Measurements from ENCODE around the gene OPRL1. TPM values are rescaled to one million over a fixed set of nuclear protein-coding genes. Genes with fewer than 3 reads are reported as not detected.

The OPRL1 gene
- total RNA-seq, 3 donors from 2014 or later: 0.26 to 0.76 (median 0.39) TPM

DNA sequence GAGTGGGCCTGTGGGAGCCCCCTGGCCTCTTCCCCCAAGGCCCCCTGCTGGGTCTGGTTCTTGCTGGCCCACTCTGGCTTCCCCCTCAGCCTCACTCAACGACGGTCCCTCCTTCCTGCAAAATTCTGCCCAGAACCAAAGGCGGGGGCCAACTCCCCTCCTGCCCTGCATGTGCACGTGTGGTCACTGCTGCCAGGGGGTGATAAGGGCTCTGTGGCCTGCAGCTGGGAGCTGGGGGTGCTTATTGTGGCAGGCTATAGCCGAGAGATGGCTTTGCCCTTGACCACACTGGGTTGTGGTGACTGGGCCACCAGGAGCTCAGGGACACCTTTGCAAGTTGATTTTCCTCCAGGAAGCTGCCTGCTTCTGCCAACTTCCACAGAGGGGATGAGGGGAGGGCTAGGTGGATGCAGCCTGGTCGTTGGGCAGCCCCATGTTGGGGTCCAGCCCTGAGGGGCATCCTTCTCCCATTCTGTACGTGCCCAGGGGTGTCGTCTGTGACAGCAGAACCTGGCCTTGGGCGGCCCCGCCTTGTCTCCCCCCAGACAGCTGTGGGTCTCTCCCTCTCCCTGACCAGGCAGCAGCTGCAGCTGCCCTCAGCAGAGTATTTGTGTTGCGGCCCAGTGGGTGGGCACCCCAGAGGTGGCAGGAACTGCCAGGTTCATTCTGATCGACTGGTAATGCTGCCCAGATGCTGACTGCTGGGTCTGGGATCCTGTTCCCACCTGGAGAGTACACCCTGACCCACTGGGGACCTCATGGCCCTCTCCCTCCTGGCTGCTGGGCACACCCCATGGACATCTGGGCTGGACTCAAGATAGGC lies 11.3 kb upstream of the OPRL1 start:
- ATAC-seq (no peak), DNase-seq (no peak)
- no peak for TF ChIP-seq CTCF (IDR thresholded peaks at IDR 0.05)
- Histone ChIP-seq H3K9me3 (no peaks in the 10 kb centered on the region), H3K4me1 (ENCODE audit: low read depth) (no peaks in the 10 kb centered on the region), H3K36me3 (ENCODE audit: low read depth) (no peaks in the 10 kb centered on the region), H3K4me3 (no peak overlapping the region)
- intact Hi-C loops (cut with DNase I, micrococcal nuclease): no loop called here

DNA sequence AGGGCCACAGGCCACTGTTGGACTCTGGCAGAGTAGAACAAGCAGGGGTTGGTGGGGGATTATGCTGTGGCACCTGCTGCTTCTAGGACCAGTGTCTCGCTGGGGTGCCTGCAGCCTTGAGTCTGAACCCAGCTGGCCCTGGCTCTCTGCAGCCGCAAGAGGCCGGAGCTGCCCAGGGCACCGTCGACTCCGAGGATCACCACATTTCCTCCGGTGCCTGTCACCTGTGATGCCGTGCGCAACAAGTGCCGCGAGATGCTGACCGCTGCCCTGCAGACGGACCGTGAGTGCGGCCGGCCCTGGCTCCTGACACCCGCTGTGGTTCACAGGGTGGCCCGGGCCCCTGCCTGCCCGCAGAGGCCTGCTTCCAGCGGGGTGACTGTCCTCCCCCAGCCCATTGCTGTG lies 10.7 kb upstream of the OPRL1 start:
- TF ChIP-seq CTCF (IDR thresholded peaks at IDR 0.05): no peak
- H3K36me3 ChIP-seq (ENCODE audit: low read depth): no peaks in the 10 kb centered on the region
- H3K4me3 ChIP-seq: no peak overlapping the region
- intact Hi-C loops (cut with DNase I, micrococcal nuclease): no loop called here
- no peaks in the 10 kb centered on the region for H3K9me3 ChIP-seq
- no peak for ATAC-seq
- no peaks in the 10 kb centered on the region for H3K4me1 ChIP-seq (ENCODE audit: low read depth)
- DNase-seq: no peak

GRCh38 chr20:64069614-64070243 lies 10.2 kb upstream of the OPRL1 start:
- intact Hi-C loops (cut with DNase I, micrococcal nuclease): no loop called here
- Histone ChIP-seq H3K4me3 (no peak overlapping the region), H3K4me1 (ENCODE audit: low read depth) (no peaks in the 10 kb centered on the region), H3K9me3 (no peaks in the 10 kb centered on the region), H3K36me3 (ENCODE audit: low read depth) (no peaks in the 10 kb centered on the region)
- peak; percentile 49 for TF ChIP-seq CTCF (IDR thresholded peaks at IDR 0.05)
- no peak for DNase-seq
- ATAC-seq: no peak

- H3K4me1 ChIP-seq (ENCODE audit: low read depth): no peaks in the 10 kb centered on the region
- H3K4me3 ChIP-seq: no peak overlapping the region
- TF ChIP-seq CTCF (IDR thresholded peaks at IDR 0.05): no peak
- no peak for DNase-seq
- no peaks in the 10 kb centered on the region for H3K36me3 ChIP-seq (ENCODE audit: low read depth)
- H3K9me3 ChIP-seq: no peaks in the 10 kb centered on the region
- ATAC-seq: no peak
- intact Hi-C loops (cut with DNase I, micrococcal nuclease): no loop called here
These were observed 9.5 kb upstream of the OPRL1 start for GRCh38 chr20:64070244-64070993.

DNA sequence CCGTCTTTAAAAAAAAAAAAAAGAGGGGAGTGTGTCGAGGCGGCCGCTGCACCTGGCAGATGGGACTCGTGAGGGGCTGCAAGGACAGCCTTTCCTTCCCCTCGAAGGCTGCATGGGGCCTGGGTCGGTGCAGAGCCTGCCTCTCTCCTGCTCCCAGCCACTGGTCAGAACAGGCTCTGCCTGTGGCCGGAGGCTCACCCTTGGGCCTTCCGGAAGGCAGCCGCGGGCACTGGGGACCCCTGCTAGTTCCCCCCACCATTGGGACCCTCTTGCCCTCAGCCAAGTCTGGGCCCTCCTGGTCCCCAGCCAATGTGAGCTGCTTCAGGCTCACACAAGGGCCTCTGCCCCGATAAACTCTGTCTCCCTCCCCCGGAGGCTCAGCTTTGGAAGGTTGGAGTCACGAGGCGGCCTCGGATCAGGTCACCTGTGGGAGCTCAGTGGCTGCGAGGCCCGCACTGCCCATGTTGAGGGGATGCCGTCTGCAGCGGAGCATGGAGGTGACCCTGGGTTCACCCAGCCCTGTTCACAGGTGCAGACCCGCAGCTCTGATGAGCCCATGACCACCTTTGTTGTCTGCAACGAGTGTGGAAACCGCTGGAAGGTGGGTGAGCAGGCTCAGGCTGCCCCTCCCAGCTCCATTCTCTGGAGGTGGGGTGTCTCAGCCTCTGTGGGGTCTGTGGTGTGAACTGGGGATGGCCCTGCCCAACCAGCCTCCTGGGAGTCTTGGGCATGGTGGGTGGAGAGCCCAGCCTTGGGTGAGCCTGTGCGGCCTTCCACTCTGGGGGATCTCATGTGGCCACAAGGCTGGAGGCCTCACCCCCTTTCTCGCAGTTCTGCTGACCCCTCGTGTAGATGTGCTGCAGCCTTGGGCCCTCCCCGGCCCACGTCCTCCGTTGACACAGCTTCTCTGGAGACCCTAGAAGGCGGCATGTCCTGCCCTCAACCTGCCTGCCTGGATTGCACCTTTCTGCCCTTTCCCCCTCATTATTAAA lies 8.2 kb upstream of the OPRL1 start:
- intact Hi-C loops (cut with DNase I, micrococcal nuclease): no loop called here
- DNase-seq (no peak), ATAC-seq (no peak)
- TF ChIP-seq CTCF (IDR thresholded peaks at IDR 0.05): no peak
- Histone ChIP-seq H3K4me3 (no peak overlapping the region), H3K4me1 (ENCODE audit: low read depth) (no peaks in the 10 kb centered on the region), H3K9me3 (no peaks in the 10 kb centered on the region), H3K36me3 (ENCODE audit: low read depth) (no peaks in the 10 kb centered on the region)

Measured in mucosa of descending colon (tissue), 3 donors.